ENCODE data around the gene LAMC3.

LAMC3 gene

DNA sequence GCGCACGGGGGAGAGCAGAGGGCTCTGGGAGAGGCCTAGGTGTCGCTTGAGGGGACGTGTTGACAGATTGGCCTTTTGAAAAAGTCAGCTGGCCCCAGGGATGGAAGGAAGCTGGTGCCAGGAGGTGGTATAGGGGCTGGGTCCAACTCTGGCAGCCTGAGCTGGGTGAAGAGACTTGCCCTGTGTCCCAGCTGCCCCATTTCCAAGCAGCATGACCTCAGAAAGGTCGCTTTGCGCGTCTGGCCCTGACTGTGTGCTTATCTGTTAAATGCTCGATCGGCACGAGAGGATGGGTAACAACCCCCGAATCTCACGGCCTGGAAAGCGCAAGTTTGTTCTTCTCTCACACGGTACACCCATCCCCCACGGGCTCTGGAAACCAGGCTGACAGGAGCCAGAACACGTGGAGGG, 31.2 kb upstream of the LAMC3 start:
- ChIA-PET CTCF (no interaction called here), POLR2A (interaction anchor here (0.7 kb wide), 1 partner anchor 14 kb away, joined by 3 read pairs; no protein-coding TSS in a partner anchor)
- TF ChIP-seq L3MBTL2 (conservative IDR thresholded peaks at IDR 0.05) = no peak
- TF ChIP-seq FOXM1 (IDR thresholded peaks at IDR 0.05; ENCODE audit: borderline replicate concordance) = no peak
- no peak for TF ChIP-seq TARDBP (IDR thresholded peaks at IDR 0.05)
- TF ChIP-seq LEF1 (IDR thresholded peaks at IDR 0.05; ENCODE audit: borderline replicate concordance) = no peak
- TF ChIP-seq NFRKB (IDR thresholded peaks at IDR 0.05) = no peak
- no peak for TF ChIP-seq FOXK2 (IDR thresholded peaks at IDR 0.05)
- TF ChIP-seq BHLHE40 (IDR thresholded peaks at IDR 0.05; ENCODE audit: borderline replicate concordance) = no peak
- TF ChIP-seq FOXA1 (IDR thresholded peaks at IDR 0.05) = no peak
- TF ChIP-seq ZNF384 (IDR thresholded peaks at IDR 0.05) = no peak
- no peak for TF ChIP-seq CTBP1 (IDR thresholded peaks at IDR 0.05; ENCODE audit: borderline replicate concordance)
- TF ChIP-seq ELF4 (IDR thresholded peaks at IDR 0.05) = no peak
- no peak for TF ChIP-seq HDGF (IDR thresholded peaks at IDR 0.05; ENCODE audit: borderline replicate concordance)
- TF ChIP-seq, protein P1, sequence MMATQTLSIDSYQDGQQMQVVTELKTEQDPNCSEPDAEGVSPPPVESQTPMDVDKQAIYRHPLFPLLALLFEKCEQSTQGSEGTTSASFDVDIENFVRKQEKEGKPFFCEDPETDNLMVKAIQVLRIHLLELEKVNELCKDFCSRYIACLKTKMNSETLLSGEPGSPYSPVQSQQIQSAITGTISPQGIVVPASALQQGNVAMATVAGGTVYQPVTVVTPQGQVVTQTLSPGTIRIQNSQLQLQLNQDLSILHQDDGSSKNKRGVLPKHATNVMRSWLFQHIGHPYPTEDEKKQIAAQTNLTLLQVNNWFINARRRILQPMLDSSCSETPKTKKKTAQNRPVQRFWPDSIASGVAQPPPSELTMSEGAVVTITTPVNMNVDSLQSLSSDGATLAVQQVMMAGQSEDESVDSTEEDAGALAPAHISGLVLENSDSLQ (IDR thresholded peaks at IDR 0.05) = no peak
- TF ChIP-seq ARNT (IDR thresholded peaks at IDR 0.05) = no peak
- TF ChIP-seq SUZ12 (IDR thresholded peaks at IDR 0.05) = no peak
- TF ChIP-seq SP1 (IDR thresholded peaks at IDR 0.05) = no peak
- DNase-seq (ENCODE audit: extremely low spot score) = no peak

DNA sequence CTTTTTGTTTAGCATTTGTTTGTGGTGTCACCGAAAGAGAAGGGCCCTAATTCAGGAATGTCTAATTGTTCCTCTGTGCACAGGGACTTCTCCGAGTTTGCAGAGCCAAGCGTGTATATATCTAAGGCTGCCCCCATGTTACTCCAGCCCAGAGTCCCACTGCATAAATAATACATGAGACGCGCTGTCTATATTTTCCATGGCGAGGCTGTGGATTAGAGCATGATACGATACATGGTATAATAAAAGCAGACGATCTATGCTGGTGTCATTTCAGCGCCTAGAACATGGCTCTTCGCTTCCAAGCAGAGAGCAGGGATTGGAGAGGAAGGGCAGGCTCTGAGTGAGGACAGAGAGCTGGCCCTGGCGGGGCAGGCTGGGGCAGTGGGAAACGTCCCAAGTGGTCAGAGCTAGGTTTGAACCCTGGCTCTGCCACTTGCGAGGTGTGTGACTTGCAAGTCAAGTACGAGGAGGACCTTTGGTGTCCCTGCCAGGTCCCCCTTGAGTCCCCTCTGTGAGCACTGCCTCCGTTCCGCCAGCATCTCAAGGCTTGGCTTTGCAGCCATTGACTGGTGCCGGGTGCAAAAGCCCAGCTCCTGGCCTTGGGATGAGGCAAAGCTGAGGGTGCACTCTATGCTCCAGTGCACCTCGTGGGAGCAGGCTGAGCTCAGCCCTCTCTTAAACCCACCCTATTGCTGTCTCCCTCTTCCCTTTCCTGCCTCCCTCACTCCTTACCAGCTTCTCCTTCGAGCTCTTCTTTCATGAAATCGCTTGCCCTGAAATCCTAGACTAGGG, 29.2 kb upstream of the LAMC3 start:
- CTCF ChIA-PET = no interaction called here
- DNase-seq (ENCODE audit: extremely low spot score) = no peak
- POLR2A ChIA-PET = no interaction called here
- no peak for TF ChIP-seq BHLHE40 (IDR thresholded peaks at IDR 0.05; ENCODE audit: borderline replicate concordance)
- no peak for TF ChIP-seq L3MBTL2 (conservative IDR thresholded peaks at IDR 0.05)
- no peak for TF ChIP-seq FOXA1 (IDR thresholded peaks at IDR 0.05)

DNA sequence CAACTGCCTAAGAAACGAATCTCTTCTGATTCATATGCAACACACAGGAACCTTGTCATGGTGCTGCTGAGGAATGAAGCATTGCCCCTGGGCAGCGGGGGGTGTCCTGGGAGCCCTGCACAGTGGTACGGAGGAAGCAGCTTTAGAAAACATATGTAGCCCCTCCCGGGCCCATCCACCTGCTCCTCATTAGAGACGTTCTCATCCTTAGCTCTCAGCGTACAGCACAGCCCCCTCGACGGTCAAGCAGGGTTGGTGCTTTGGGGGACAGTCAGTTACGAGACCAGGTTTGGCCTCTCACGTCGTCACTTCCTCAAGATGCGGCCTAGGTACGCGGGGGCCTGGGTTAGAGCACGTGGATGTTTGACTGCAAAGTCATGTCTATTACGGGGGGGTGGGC, 28.4 kb upstream of the LAMC3 start:
- ChIA-PET CTCF (no interaction called here), POLR2A (no interaction called here)
- DNase-seq (ENCODE audit: extremely low spot score) = no peak
- TF ChIP-seq ZNF384 (IDR thresholded peaks at IDR 0.05) (no peak), BHLHE40 (IDR thresholded peaks at IDR 0.05; ENCODE audit: borderline replicate concordance) (no peak), ELF4 (IDR thresholded peaks at IDR 0.05) (no peak)

DNA sequence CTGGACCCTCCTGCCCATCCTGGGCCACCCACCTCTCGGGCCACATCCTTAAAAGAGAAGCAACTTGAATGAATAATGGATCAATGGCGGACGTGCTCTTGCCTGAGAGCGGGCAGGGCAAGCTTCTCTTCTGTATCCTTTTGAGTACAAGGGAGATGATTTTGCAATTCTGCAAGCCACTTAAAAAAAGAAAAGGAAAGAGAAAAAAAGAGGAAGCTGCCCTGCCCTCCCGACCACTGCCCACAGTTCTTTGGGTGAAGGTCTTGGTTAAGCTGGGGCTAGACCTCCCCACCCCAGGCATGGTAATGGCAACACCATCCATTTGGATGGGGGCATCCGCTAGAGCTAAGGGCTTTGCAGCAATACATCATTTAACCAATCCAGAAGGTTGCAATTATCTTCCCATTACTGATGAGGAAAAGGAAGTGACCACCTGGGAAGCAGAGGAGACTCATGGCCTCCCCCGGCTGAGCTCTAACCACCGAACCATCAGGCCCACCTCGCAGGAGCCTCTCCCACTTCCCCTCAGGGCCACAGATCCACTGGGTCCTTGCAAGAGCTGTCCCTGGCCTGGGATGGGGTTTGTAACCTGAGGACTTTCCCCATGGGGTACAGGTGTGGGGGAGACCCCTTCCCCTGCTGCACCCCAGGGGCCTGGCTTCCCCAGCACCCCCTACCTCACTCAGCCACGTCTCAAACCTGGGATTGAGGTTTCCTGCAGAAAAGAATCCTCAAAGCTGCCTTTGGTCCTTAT, 27.8 kb upstream of the LAMC3 start:
- POLR2A ChIA-PET = no interaction called here
- TF ChIP-seq NFRKB (IDR thresholded peaks at IDR 0.05) (no peak), ARNT (IDR thresholded peaks at IDR 0.05) (no peak), L3MBTL2 (conservative IDR thresholded peaks at IDR 0.05) (no peak), SP1 (IDR thresholded peaks at IDR 0.05) (no peak), SUZ12 (IDR thresholded peaks at IDR 0.05) (no peak), HDGF (IDR thresholded peaks at IDR 0.05; ENCODE audit: borderline replicate concordance) (no peak), FOXK2 (IDR thresholded peaks at IDR 0.05) (no peak), TARDBP (IDR thresholded peaks at IDR 0.05) (no peak), BHLHE40 (IDR thresholded peaks at IDR 0.05; ENCODE audit: borderline replicate concordance) (no peak), ELF4 (IDR thresholded peaks at IDR 0.05) (no peak), CTBP1 (IDR thresholded peaks at IDR 0.05; ENCODE audit: borderline replicate concordance) (no peak), LEF1 (IDR thresholded peaks at IDR 0.05; ENCODE audit: borderline replicate concordance) (no peak), FOXM1 (IDR thresholded peaks at IDR 0.05; ENCODE audit: borderline replicate concordance) (no peak)
- TF ChIP-seq, protein P1 (IDR thresholded peaks at IDR 0.05) = no peak
- CTCF ChIA-PET = no interaction called here
- no peak for DNase-seq (ENCODE audit: extremely low spot score)

DNA sequence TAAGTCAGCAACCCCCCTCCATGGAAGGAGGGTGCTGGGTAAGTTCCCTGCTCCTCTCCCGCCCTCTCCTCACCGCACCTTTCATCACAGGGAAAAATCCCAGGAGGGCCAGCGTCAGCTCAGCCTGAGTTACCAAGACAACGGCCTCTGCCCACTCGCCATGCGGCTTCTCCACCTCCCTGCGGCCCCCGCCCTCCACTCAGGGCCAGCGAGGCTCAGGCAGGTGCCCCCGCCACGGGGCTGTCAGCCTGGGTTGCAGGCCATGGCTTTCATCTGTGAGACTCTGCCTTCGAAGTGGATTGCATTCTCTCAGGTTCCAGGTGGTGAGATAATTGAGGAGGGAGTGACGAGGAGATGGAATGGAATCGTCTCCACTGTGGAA, 27.2 kb upstream of the LAMC3 start:
- no peak for DNase-seq (ENCODE audit: extremely low spot score)
- TF ChIP-seq NFRKB (IDR thresholded peaks at IDR 0.05) (no peak), FOXM1 (IDR thresholded peaks at IDR 0.05; ENCODE audit: borderline replicate concordance) (no peak), SP1 (IDR thresholded peaks at IDR 0.05) (no peak), L3MBTL2 (conservative IDR thresholded peaks at IDR 0.05) (no peak), ELF4 (IDR thresholded peaks at IDR 0.05) (no peak), ARNT (IDR thresholded peaks at IDR 0.05) (no peak), ZNF384 (IDR thresholded peaks at IDR 0.05) (no peak), FOXA1 (IDR thresholded peaks at IDR 0.05) (no peak), LEF1 (IDR thresholded peaks at IDR 0.05; ENCODE audit: borderline replicate concordance) (no peak), CTBP1 (IDR thresholded peaks at IDR 0.05; ENCODE audit: borderline replicate concordance) (no peak)
- TF ChIP-seq, protein P1 (IDR thresholded peaks at IDR 0.05) = no peak
- POLR2A ChIA-PET = no interaction called here
- CTCF ChIA-PET = no interaction called here

All from HEK293T (cell line).